AG20443 (cell line): ENCODE measurements around the gene STX1A.
"Not testable (repeated sequence)": the region's sequence is repeated elsewhere in the genome, so short reads cannot be mapped to it uniquely, and the experiment has no call there.

Experiments used
- DNase-seq: peaks from one replicate; pipeline ENCODE4 v3.0.0; 2012; ENCODE audit warnings: low spot score, mixed read lengths

The STX1A gene

DNA sequence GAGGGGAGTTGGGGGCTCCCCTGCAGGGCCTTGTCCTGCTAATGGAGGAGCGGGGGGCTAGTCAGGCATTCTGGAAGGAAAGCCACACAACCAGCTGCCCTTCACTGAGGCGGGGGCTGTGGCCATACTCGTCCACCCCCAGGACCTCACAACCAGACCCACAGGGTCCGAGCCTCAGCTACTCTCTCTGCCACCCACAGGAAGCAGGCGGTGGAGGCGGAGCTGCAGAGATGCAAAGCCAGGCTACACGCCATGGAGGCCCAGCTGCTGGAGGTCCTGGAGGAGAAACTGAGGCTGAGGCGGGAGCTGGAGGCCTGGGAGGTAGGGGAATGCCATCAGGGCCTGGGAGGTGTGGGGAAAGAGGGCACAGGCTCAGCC is 16.0 kb upstream of the STX1A start:
- no peak for DNase-seq

DNA sequence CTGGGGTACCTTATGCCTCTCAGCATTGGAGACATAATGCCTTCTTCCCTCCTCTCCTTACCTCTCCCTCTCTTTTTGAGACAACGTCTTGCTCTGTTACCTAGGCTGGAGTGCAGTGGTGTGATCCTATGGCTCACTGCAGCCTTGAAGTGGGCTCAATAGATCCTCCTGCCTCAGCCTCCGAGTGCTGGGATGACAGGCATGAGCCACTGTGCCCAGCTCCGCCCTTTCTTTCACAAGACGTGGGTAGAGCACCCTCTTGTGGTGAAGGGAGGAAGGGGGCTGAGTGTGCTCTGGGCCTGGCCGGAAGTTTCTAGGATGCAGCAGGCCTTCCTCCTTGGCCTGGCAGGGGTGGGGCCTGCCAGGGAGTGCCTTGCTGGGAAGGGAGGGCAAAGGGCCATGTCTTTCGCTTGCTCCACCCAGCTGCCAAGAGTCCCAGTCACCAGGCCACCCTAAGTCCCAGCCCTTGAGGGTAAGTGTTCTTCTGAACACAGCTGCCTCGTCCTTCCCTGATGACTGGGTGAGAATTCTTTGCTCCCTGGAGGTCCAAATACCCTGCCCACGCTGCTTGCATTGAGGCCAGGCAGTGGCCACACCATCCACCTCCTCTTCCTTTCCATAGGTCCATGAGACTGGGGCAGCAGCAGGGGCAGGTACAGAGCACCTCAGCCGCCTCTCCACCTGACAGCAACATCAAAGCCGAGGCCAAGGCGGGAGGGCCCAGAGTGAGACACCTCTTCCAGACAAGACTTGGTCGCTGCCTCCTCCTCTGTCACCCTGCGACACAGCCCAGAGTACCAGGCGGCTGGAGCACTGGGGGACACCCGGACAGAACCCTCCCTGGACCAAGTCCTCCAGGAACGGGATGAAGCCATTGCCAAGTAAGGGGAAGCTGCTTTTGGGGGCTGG is 15.4 kb upstream of the STX1A start:
- peak; percentile 83 for DNase-seq

DNA sequence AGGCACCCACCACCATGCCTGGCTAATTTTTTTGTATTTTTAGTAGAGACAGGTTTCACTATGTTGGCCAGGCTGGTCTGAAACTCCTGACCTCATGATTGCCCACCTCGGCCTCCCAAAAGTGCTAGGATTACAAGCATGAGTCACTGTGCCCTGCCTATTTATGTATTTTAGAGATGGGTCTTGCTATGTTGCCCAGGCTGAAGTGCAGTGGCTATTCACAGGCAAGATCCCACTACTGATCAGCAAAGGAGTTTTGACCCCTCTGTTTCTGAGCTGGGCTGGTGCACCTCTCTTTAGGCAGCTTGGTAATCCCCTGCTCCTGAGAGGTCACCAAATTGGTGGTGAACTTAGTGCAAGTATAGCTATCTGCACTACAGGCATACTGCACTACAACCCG is 12.9 kb upstream of the STX1A start:
- no peak for DNase-seq

DNA sequence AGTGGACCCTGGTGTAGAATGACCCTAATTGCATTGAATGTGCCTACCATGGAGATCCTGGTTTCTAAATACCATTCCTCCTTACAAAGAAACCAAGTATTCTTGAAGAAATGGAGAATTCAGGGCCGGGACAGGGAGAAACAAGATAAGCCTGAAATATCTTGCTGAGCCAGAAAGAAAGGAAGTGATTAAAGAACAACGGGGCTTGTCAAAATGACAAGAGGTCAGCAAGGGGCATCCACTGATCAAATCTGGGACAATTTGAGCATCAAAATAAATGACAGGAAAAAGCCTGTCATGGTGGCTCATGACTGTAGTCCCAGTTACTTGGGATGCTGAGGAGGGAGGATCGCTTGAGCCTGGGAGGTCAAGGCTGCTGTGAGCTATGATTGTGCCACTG is 11.0 kb upstream of the STX1A start:
- no peak for DNase-seq

DNA sequence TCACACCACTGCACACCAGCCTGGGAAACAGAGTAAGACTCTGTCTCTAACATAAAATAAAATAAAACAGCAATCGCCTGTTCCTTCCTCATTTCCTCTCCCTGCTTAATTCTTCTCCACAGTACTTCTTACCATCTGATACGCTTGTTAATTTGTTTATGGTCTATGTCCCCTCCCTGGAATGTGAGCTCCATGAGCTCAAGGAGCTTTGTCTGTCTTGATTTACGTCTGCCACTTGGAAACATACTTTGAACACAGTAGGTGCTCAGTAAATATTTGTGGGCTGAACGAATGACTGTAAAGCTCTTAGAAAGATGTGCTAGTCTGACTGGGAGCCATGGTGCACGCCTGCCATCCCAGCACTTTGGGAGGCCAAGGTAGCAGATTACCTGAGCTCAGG is 9.1 kb upstream of the STX1A start:
- no peak for DNase-seq

DNA sequence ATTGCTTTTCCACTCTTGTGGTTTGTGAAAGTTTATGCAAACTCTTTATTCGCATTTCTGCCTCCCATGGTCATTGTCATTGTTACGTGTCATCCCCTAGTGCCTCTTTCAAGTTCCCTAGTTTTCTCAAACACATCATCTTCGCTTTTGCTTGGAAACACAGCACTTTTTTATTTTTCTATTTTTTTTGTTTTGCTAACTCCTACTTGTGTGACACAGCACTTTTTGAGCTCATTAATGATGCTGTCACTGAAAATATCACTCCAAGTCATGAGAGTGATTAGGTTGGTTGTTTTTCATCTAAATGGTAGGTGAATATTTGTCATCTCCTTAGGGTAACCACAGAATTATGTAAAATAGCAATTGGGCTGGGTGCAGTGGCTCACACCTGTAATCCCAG is 8.5 kb upstream of the STX1A start:
- no peak for DNase-seq

DNA sequence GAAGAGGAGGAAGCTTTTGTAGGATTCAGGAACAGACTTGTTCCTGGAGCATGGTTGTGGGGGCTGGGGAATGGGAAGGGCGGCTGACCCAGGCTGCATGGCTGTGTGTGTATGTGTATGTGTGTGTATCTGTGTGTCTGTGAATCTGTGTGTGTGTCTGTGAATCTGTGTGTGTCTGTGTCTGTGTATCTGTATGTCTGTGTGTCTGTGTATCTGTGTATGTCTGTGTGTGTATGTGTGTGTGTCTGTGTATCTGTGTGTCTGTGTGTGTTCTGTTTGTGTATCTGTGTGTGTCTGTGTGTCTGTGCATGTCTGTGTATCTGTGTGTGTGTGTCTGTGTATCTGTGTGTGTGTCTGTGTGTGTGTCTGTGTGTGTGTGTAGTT is 6.6 kb upstream of the STX1A start:
- DNase-seq, result no peak

DNA sequence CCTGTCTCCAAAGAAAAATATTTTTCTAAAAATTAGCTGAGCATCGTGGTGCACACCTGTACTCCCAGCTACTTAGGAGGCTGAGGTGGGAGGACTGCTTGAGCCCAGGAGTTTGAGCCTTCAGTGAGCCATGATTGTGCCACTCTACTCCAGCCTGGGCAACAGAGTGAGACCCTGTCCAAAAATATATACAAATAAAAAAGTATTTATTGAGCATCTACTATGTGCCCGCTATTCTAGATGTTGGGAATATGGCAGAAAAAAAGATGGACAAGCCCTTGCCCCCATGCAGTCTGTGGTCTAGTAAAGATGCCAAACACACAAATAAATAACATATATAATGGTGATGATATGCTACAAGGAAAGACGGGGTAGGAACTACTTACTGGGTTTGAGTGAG is 4.3 kb upstream of the STX1A start:
- no peak for DNase-seq

DNA sequence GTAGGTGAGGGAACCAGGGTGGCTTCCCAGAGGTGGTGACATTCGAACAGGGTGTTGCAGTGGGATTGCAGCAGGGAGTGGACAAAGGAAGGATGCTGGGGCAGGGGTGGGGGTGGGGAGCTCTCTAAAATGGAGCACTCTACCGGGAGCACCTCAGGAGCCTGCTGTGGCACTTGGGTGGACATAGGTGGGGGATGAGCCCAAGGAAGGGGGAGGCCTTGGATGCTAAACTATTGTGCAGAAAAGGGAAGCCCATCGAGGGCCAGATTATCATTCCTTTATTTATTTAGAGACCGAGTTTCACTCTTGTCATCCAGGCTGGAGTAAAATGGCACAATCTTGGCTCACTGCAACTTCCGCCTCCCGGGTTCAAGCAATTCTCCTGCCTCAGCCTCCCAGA is 3.3 kb upstream of the STX1A start:
- no peak for DNase-seq

DNA sequence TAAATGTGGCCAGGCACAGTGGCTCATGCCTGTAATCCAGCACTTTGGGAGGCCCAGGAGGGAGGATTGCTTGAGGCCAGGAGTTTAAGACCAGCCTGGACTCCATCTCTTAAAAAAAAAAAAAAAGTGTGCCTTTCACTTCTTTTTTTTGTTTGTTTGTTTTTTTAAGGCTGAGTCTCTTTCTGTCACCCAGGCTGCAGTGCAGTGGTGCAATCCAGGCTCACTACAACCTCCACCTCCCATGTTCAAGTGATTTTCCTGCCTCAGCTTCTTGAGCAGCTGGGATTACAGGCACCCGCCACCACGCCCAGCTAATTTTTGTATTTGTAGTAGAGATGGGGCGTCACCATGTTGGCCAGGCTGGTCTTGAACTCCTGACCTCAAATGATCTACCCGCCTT is 2.7 kb upstream of the STX1A start:
- not testable (repeated sequence) for DNase-seq

DNA sequence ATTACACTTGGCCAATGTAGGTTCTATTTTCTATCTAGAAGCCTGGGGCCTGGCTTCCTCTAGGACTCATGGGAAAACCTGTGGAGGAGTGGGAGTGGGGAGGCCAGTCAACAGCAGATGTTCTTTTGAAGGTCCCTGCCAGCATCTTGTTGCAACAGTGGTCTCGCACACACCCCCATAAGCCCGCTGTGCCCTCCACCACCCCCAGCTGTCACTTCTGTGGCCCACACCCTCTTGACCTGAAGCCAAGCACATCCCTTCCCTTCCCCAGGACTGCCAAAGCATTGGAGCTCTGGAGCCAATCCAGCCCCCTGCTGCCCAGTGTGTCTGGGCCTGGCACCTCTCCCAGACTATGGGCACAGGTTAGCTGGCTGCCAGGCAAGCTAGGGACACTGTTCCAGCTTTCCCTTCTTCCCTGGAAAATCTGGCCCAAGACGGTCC is 1.9 kb upstream of the STX1A start:
- DNase-seq, result no peak

DNA sequence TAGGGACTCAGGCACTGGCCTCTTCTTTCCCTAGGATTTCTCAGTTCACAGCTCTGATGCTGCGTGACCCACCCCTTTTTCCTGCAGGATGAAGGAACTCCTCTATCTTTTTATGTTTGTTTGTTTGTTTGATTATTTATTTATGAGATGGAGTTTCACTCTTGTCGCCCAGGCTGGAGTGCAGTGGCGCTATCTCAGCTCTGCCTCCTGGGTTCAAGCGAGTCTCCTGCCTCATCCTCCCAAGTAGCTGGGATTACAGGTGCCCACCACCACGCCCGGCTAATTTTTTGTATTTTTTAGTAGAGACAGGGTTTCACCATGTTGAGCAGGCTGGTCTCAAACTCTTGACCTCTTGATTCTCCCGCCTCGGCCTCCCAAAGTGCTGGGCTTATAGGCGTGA is 974 bp upstream of the STX1A start:
- DNase-seq, result not testable (repeated sequence)

DNA sequence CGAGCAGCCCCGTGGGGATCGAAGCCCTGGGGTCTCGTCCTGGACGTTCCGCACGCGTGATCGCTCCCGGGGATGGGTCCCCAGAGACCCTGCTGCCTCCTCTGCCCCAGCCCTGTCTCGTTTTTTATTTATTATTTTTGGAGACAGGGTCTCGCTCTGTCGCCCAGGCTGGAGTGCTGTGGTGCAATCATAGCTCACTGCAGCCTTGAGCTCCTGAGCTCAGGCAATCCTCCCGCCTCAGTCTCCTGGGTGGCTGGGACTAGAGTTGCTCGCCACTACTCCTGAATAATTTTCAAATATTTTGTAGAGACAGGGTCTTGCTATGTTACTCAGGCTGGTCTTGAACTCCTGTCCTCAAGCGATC is 319 bp upstream of the STX1A start:
- DNase-seq, result no peak

DNA sequence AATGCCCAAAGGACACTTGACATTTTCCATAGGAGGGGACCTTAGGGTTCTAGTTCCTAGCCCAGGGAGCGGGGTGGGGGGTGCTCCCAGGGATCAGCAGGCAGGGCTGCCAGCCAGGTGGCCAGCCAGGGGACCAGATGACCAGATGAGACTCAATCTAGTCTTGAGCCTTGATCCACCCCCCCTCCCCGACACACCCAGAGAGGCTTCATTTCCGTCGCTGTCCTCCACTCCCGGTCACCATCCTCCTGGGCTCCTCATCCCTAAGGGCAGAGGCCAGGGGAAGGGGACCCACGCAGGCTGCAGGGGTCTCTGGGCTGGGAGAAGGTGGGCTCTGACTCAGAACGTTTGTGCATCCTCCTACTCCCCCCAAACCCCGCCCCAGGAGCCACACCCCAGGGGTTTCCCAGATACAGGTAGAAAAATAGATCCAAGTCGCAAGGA is 1.0 kb downstream of the STX1A start:
- no peak for DNase-seq

DNA sequence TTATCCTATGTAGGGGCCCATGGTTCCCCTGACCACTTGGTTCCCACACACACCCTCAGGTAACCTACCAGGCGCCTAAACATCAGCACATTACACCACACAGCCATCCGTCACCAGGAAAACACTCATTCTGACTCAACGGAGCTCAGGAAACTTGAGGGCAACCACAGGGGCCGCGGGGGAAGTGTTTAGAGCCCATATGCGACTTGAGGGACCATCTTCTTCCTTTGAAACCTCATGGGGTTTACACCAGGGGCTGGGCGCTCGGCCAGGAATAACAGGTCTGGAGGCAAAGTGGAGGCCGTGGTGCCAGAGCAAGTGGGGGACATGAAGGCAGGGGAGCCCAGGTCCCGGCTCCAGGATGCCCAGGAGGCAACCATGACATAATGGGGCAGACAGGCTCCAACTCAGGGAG is 1.5 kb downstream of the STX1A start:
- DNase-seq, result peak; percentile 70

DNA sequence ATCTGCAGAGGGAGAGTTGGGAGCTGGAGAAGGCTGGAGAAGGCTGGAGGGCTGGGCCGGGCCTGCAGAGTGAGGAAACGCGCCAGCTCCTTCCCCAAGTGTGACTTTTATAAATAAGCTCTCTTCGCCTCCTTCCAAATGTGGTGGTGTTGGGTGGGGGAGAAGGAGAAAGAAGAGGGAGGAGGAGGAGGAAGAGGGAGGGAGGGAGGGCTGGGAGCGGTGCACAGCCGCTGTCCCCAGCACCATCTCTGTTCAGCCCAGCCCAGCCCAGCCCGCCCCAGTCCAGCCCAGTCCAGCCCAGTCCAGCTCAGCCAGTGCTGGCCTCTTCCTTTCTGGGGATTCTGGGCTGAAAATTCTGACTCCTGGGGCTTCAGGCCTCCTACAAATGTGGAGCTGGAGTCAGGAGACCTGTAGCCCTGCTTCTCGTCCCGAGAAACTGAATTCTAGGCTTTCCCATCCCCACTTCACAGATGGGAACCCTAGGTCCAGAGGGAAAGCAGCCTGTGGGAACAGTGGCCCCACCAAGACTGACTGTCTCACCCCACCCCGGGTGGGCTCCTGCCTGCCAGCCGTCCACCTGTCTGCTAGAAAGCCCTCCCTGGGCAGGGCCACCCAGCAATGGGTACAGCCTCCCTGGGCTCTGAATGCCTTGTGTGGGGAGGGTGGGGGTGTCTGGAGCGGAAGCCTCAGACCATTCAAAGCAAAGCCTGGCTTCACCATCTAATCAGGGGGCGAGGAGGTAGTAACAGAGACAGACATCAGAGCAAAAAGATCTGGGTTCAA is 2.3 kb downstream of the STX1A start:
- DNase-seq, result peak; percentile 51

DNA sequence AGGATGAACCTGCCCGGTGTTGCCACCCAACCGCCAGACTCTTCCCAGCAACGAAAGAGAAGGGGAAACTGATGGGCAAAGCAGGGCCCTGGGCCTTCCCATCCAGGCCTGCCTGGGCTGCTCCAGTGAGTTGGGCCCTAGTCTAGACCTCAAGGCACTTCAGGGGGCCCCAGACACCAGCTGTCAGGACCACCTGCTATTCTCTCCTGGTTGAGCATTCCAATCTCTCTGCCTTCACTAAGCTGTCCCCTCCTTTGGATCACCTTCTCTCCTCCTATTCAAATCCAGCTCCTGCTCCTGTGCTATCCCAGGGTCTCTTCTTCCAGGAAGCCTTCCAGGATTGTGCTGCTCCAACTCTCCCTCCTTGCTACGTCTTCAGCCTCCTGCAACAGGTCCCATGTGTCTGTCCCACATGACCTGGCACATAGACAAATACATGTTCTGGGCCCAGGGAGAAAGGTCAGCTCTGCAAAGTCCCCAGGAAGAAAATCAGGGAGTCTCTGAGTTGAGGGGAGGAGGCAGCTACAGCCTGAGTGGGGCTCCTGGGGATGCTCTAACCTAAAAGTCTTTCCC is 3.1 kb downstream of the STX1A start:
- DNase-seq, result no peak

DNA sequence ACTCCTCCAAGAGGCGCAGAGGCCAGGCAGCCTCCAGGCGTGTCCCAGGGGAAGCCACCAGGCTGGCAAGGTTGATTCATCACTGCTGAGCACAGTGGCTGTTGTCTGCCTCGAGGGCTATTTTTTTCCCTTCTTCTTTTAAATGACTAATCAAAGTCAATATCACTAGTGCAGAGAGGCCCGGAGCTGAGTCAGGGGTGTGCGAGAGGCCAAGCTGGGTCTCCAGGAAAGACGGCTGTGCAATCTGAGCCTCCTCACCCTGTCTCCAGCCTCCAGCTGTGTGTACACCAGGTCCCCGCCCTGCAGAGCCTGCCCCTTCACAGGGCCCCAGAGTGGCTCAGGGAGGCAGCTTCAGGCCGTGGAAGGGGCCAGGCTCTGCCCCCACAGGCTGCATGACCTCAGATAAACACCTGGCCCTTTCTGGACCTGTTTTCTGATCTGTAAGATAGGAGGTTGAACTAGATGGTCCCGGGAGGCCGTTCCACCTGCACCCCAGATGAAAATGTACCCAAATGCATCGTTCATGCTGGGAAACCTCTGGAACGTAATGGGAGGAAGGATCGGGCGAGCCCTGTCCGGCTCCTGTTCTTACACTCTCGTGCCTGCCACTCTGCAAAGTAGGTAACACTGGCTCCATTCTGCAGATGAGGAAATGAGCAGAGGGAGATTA is 3.7 kb downstream of the STX1A start:
- peak; percentile 92 for DNase-seq

DNA sequence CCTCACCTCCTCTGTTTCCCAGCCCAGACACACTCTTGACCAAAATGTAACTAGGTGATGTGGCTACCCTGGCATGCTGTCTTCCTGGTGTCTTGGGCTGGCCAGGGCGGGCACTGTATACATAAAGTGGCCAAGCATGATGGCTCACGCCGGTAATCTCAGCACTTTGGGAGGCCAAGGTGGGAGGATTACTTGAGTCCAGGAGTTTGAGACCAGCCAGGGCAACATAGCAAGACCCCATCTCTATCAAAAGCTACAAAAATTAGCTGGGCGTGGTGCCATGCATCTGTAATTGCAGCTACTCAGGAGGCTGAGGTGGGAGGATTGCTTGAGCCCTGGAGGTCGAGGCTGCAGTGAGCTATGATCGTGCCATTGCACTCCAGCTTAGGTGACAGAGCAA is 6.2 kb downstream of the STX1A start:
- DNase-seq, result not testable (repeated sequence)

DNA sequence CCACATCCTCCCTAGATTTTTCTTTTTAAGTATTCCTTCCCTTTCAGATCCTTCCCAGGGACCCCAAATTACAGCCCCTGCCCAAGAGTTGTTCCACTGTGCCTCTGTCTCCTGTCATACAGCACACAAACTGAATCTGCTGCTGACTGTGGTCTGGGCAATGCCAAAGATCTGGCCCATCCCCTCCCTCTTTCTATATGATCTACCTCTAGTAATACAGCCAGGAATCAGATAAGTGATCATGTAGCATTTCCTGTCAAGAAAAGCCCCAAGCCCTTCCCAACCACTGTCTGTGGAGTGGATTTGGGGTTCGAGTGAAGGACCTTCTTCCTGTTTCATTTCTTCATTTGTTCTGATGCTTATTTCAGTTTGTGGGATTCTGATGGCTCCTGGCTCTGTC is 6.7 kb downstream of the STX1A start:
- no peak for DNase-seq

DNA sequence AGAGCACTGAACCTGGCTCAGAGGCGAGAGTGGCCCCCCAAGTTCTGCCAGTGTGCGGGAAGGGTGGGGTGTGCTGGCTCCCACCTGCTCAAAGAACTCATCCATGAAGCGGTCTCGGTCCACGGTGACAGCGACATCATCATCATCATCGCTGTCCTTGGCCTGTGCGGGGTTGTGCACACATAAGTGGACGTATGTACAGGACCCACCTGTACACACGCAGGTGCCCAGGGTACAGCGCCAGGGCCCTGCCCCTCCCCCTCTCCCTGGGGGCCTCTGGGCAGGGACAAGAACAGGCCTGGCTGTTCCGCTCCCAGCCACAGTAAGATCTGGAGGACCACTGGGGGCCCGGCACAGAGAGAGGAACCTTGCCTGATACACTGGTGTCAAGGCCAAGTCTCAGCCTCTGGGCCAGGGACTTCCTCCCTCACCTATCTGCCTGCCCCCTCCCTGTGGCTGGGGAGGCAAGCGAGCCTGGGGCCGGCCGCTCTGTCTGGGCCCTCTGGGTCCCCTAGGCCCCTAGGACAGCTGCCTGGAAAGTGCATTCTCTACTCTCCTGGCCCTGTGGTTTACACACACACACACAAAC is 10.4 kb downstream of the STX1A start:
- no peak for DNase-seq

DNA sequence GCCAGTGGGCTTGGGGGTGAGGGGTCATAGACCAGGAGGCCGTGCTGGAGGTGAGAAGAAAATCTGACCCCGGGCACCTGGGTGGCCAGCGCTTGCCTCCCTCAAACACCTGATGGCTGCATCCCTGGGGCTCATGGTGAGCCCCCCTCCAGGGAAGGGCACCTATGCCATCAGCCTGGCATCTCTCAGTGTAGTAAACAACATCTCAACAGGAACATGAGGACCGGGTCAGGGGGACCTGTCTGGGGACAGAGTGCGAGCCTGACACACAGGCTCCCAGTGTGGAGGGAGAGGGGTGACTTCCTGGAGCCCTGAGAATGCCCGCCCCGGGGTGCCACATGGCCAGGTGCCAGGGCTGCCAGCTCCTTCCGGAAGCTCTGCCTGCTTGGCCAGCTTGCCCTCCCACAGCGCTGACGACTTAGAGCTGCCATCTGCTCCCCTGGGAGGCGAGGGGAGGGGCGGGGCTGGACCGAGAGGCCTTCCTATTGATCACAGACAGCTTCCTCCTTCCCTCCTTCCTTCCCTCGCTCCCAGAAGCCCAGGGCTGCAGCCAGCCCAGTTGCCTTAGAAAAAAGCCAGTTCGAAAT is 12.3 kb downstream of the STX1A start:
- no peak for DNase-seq
